DMS 273 (cell line): ENCODE measurements around the gene PCDH9.
"Not testable (repeated sequence)": the region's sequence is repeated elsewhere in the genome, so short reads cannot be mapped to it uniquely, and the experiment has no call there.

Experiments
- DNase-seq: peaks from one replicate; lab custom pipeline; 2025; ENCODE audit not compliant: unreplicated experiment; lab: John Stamatoyannopoulos, UW

Gene PCDH9

GRCh38 chr13:66621906-66622447, 608.2 kb downstream of the PCDH9 start:
- DNase-seq, result not testable (repeated sequence)

GRCh38 chr13:66618702-66619101, 611.4 kb downstream of the PCDH9 start:
- peak; percentile 40 for DNase-seq

- DNase-seq, result no peak
These were observed 612.4 kb downstream of the PCDH9 start for GRCh38 chr13:66617786-66618185.

- no peak for DNase-seq
These were observed 617.2 kb downstream of the PCDH9 start for GRCh38 chr13:66612983-66613382.

GRCh38 chr13:66586489-66586888, 643.6 kb downstream of the PCDH9 start:
- DNase-seq, result no peak

- DNase-seq, result no peak
These were observed 644.4 kb downstream of the PCDH9 start for GRCh38 chr13:66585669-66586203.

- DNase-seq, result no peak
These were observed 648.5 kb downstream of the PCDH9 start for GRCh38 chr13:66581675-66582074.

GRCh38 chr13:66578305-66578704, 651.8 kb downstream of the PCDH9 start:
- DNase-seq, result no peak

GRCh38 chr13:66577358-66577757, 652.8 kb downstream of the PCDH9 start:
- no peak for DNase-seq

- DNase-seq, result no peak
These were observed 653.8 kb downstream of the PCDH9 start for GRCh38 chr13:66576381-66576780.

GRCh38 chr13:66574606-66575005, 655.5 kb downstream of the PCDH9 start:
- no peak for DNase-seq

- no peak for DNase-seq
These were observed 662.1 kb downstream of the PCDH9 start for GRCh38 chr13:66567899-66568612.

- DNase-seq, result no peak
These were observed 664.9 kb downstream of the PCDH9 start for GRCh38 chr13:66565279-66565678.

GRCh38 chr13:66563076-66563475, 667.1 kb downstream of the PCDH9 start:
- DNase-seq, result no peak

GRCh38 chr13:66562054-66562453, 668.1 kb downstream of the PCDH9 start:
- DNase-seq, result no peak

GRCh38 chr13:66560991-66561390, 669.1 kb downstream of the PCDH9 start:
- no peak for DNase-seq

GRCh38 chr13:66560189-66560588, 669.9 kb downstream of the PCDH9 start:
- no peak for DNase-seq

- no peak for DNase-seq
These were observed 671.0 kb downstream of the PCDH9 start for GRCh38 chr13:66559093-66559492.

GRCh38 chr13:66558506-66558905, 671.6 kb downstream of the PCDH9 start:
- no peak for DNase-seq

- DNase-seq, result no peak
These were observed 672.8 kb downstream of the PCDH9 start for GRCh38 chr13:66557357-66557756.

GRCh38 chr13:66556306-66556705, 673.8 kb downstream of the PCDH9 start:
- no peak for DNase-seq

GRCh38 chr13:66553391-66553790, 676.7 kb downstream of the PCDH9 start:
- DNase-seq, result no peak

GRCh38 chr13:66551128-66551527, 679.0 kb downstream of the PCDH9 start:
- no peak for DNase-seq
